HepG2 (cell line): ENCODE data around the gene RAE1. TPM values are rescaled to one million over a fixed set of nuclear protein-coding genes. Genes with fewer than 3 reads are reported as not detected.

Source experiments
- ATAC-seq: fragments of 200-7000 bp; cut with Tn5 transposase; 3 replicates; pipeline ENCODE4 v1.9.1; 2020; ENCODE audit warnings: mild to moderate bottlenecking, moderate library complexity
- BruUV-seq: library from RNA; stranded (reverse); fragments of 400-500 nt; replicated peaks from 2 replicates; lab custom pipeline; 2021; lab: Mats Ljungman, UMichigan
- CTCF ChIA-PET: fragments of 300-600 bp; formaldehyde crosslinking; extraction: SDS; loops from one replicate; lab custom pipeline; 2021; ENCODE audit warnings: low total read pairs, inconsistent platforms, low intra/inter-chr PET ratio; lab: Yijun Ruan, JAX
- POLR2A ChIA-PET: fragments of 350-600 bp; sonication (Branson Sonifier 250); formaldehyde crosslinking; loops from one replicate; lab custom pipeline; 2020; ENCODE audit warnings: antibody characterized with exemption, inconsistent platforms; lab: Yijun Ruan, JAX
- DNase-seq: peaks from one replicate; pipeline ENCODE4 v3.0.0-alpha.2; 2015; ENCODE audit warnings: low spot score
- FAIRE-seq: peaks from 3 replicates; lab custom pipeline; 2011; peaks lifted over from hg19 to GRCh38; lab: Jason Lieb, UNC
- H2AFZ ChIP-seq: one replicate; pipeline ENCODE4 v1.6.1; 2011; ENCODE audit warnings: low read length, inconsistent platforms
- H3K27ac ChIP-seq: fragments of 300-600 bp; 3 replicates; pipeline ENCODE4 v1.8.0; 2011; ENCODE audit warnings: mixed run types, mild to moderate bottlenecking, mixed read lengths, low read length, inconsistent platforms; ENCODE audit not compliant: insufficient read depth; ENCODE audit errors: extremely low read length
- H3K27me3 ChIP-seq, 2 experiments: fragments of 200-600 bp in 1 of 2; 2 replicates in 1 of 2; 3 replicates in 1 of 2; pipeline versions ENCODE4 v1.6.0 to v1.8.0; 2011; ENCODE audit warnings: low read length in 2 of 2, mild to moderate bottlenecking in 2 of 2, moderate library complexity in 2 of 2, inconsistent platforms in 1 of 2; ENCODE audit not compliant: insufficient read depth in 2 of 2, control insufficient read depth in 1 of 2
- H3K36me3 ChIP-seq, 2 experiments: fragments of 200-600 bp in 1 of 2; replicated peaks in 1 of 2; 2 replicates in 1 of 2; 3 replicates in 1 of 2; pipeline versions ENCODE4 v1.5.1 to v1.8.0; 2011; ENCODE audit warnings: low read length in 2 of 2, inconsistent platforms in 1 of 2; ENCODE audit not compliant: insufficient read depth in 2 of 2, control insufficient read depth in 1 of 2
- H3K4me1 ChIP-seq: 2 replicates; pipeline ENCODE4 v1.5.1; 2012; ENCODE audit warnings: low read length, inconsistent platforms; ENCODE audit not compliant: insufficient read depth
- H3K4me2 ChIP-seq: 2 replicates; pipeline ENCODE4 v1.6.0; 2011; ENCODE audit warnings: low read depth, low read length, inconsistent platforms
- H3K4me3 ChIP-seq, 3 experiments: fragments of 200-600 bp in 1 of 3; sonication (generic), shearing (Covaris generic) in 1 of 3; replicated peaks in 1 of 3; 2 replicates each; pipeline ENCODE4 v1.5.1; 2011 to 2016; ENCODE audit warnings: low read length in 3 of 3, inconsistent platforms in 2 of 3, low read depth in 2 of 3, mild to moderate bottlenecking in 2 of 3, control low read depth in 1 of 3, mixed read lengths in 1 of 3; ENCODE audit not compliant: insufficient read depth in 1 of 3
- H3K79me2 ChIP-seq: one replicate; pipeline ENCODE4 v1.6.1; 2011; ENCODE audit warnings: low read length, inconsistent platforms; ENCODE audit not compliant: insufficient read depth
- H3K9ac ChIP-seq: 2 replicates; pipeline ENCODE4 v1.6.0; 2011; ENCODE audit warnings: mild to moderate bottlenecking, low read depth, low read length, inconsistent platforms; ENCODE audit not compliant: insufficient read depth
- H3K9me3 ChIP-seq: 2 replicates; pipeline ENCODE4 v1.5.1; 2012; ENCODE audit warnings: mild to moderate bottlenecking, low read length
- H4K20me1 ChIP-seq: 2 replicates; pipeline ENCODE4 v1.6.0; 2011; ENCODE audit warnings: inconsistent platforms, mild to moderate bottlenecking, low read length, moderate library complexity; ENCODE audit not compliant: insufficient read depth
- CHCHD3 ChIP-seq: sonication (generic); formaldehyde crosslinking; IDR thresholded peaks from 2 replicates; pipeline ENCODE4 v1.8.0; 2022; ENCODE audit warnings: mild to moderate bottlenecking, missing genetic modification reagents, moderate library complexity
- FOSL2 ChIP-seq: sonication (generic); formaldehyde crosslinking; IDR thresholded peaks from 2 replicates; pipeline ENCODE4 v1.4.0; 2020; ENCODE audit warnings: missing genetic modification reagents
- SMC3 ChIP-seq: IDR thresholded peaks from 2 replicates; pipeline ENCODE4 v1.6.1; 2011; ENCODE audit warnings: low read length, improper control_type of control experiment
- STAG1 ChIP-seq: sonication (generic); formaldehyde crosslinking; IDR thresholded peaks from 2 replicates; pipeline ENCODE4 v1.4.0; 2020; ENCODE audit warnings: missing genetic modification reagents
- U2AF2 ChIP-seq: fragments of 200-400 bp; formaldehyde crosslinking; IDR thresholded peaks from 2 replicates; pipeline ENCODE4 v1.6.1; 2017; ENCODE audit warnings: low read depth, mild to moderate bottlenecking, low read length
- ZBTB3 ChIP-seq: sonication (generic); formaldehyde crosslinking; IDR thresholded peaks from 2 replicates; pipeline ENCODE4 v1.4.0; 2020; ENCODE audit warnings: low read depth, mild to moderate bottlenecking, moderate library complexity, missing genetic modification reagents, borderline replicate concordance
- ZNF776 ChIP-seq: sonication (generic); formaldehyde crosslinking; IDR thresholded peaks from 2 replicates; pipeline ENCODE4 v1.4.0; 2020; ENCODE audit warnings: mild to moderate bottlenecking, missing genetic modification reagents
- WGBS: methylation state at CpG from one replicate; pipeline ENCODE4 v1.1.6; 2017; ENCODE audit warnings: low lambda C conversion rate; 5-methylcytosine and 5-hydroxymethylcytosine counted together
- in situ Hi-C: cut with HindIII; loops from 2 replicates; pipeline ENCODE4 v1.10.0; 2017; ENCODE audit warnings: low pct_unique_long_range_greater_than_20kb; ENCODE audit not compliant: extremely low pct_ligation_motif_present
- intact Hi-C: fragments of 100-400 bp; cut with micrococcal nuclease; formaldehyde crosslinking; loops from one replicate; pipeline ENCODE4 v1.10.0; 2022; ENCODE audit not compliant: unreplicated experiment
- polyA plus RNA-seq, 8 experiments: library from polyadenylated mRNA; depleted of rRNA in 3 of 8; stranded (reverse) in 7 of 8; unstranded in 1 of 8; fragments of >200 nt; fragmentation: Illumina TruSeq in 4 of 8; extraction: Trizol in 4 of 8; gene quantifications; 2 replicates each; pipeline versions ENCODE4 v1.2.1 to v1.2.3, GENCODE V29; 2011 to 2016; ENCODE audit warnings: low read depth in 4 of 8, missing spikeins in 1 of 8, mixed read lengths in 1 of 8; ENCODE audit not compliant: insufficient read depth in 1 of 8
- total RNA-seq, 5 experiments: library from RNA; depleted of rRNA; stranded (reverse); fragments of >200 nt; fragmentation: Illumina TruSeq; extraction: Trizol; gene quantifications; 2 replicates each; pipeline ENCODE4 v1.2.3, GENCODE V29; 2016; ENCODE audit warnings: low read depth in 1 of 5
- TF ChIP-seq, protein P1 (sequence below): IDR thresholded peaks from 2 replicates; pipeline ENCODE4 v1.6.1; 2016
- TF ChIP-seq, protein P2 (sequence below): sonication (generic); formaldehyde crosslinking; IDR thresholded peaks from 2 replicates; pipeline ENCODE4 v1.5.0; 2020; ENCODE audit warnings: mild to moderate bottlenecking, missing genetic modification reagents, moderate library complexity

Gene RAE1
- total and polyA plus RNA-seq, 2 of the 13 experiments (the other 11 are each of a cell fraction or from before 2014, with no cell fraction given), result 36.1 to 72.9 TPM

DNA sequence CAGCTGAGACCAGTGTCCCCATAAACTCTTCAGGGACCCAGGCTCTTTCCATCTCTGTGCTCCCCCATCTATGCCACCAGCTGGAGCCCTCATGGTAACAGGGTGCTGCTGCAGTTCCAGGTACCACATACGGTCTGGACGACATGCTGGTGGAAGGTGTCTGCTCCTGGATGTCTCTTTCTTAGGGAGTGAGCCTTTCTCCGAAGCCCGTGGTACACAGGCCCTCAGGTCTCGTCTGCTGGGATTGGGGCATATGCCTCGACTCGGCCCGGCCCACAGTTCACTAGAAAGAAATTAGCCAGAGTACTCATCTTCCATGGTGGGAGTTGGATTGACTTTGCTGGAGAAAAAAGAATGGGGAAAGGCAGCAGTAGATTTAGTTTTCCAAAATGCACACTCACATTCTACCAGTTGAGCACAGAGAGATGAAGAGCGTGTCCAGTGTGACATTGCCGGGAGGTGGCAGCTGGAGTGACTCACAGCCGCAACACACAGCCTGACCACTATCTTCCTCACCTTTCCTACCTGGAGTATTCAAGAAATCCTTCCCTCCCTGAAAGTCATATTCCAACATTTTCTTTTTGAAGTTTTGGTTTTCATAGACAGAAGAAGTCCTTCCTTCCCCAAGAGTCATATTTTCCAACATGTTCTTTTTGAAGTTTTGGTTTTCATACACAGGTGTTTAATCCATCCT, 40.1 kb upstream of the RAE1 start:
- Histone ChIP-seq H4K20me1 (no peaks in the 10 kb centered on the region), H3K9me3 (no peaks in the 10 kb centered on the region), H3K27me3 (peaks cover 6 to 49% of the 10 kb centered on the region in 2 experiments; a peak in 4 of 5 replicates), H2AFZ (no peak overlapping the region), H3K4me3 (no peak overlapping the region), H3K4me2 (no peak overlapping the region), H3K27ac (no peak overlapping the region), H3K79me2 (no peaks in the 10 kb centered on the region)
- peak; percentile 75 for FAIRE-seq
- no TSS peak for BruUV-seq
- in situ Hi-C loops, result no loop called here
- peak; percentile 85 for ATAC-seq
- CTCF ChIA-PET, result interaction anchor here (1.2 kb wide), 1 partner anchor 21 kb away, joined by 3 read pairs; no protein-coding TSS in a partner anchor
- intact Hi-C loops, result no loop called here
- 11% methylated on average over 11 of the region's 11 CpGs for WGBS
- TF ChIP-seq, protein P1, sequence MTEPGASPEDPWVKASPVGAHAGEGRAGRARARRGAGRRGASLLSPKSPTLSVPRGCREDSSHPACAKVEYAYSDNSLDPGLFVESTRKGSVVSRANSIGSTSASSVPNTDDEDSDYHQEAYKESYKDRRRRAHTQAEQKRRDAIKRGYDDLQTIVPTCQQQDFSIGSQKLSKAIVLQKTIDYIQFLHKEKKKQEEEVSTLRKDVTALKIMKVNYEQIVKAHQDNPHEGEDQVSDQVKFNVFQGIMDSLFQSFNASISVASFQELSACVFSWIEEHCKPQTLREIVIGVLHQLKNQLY (CRISPR knock-in tag), result no peak
- TF ChIP-seq STAG1, result peak; percentile 29
- TF ChIP-seq CHCHD3 (CRISPR knock-in tag), result no peak
- TF ChIP-seq U2AF2, result no peak
- TF ChIP-seq, protein P2, sequence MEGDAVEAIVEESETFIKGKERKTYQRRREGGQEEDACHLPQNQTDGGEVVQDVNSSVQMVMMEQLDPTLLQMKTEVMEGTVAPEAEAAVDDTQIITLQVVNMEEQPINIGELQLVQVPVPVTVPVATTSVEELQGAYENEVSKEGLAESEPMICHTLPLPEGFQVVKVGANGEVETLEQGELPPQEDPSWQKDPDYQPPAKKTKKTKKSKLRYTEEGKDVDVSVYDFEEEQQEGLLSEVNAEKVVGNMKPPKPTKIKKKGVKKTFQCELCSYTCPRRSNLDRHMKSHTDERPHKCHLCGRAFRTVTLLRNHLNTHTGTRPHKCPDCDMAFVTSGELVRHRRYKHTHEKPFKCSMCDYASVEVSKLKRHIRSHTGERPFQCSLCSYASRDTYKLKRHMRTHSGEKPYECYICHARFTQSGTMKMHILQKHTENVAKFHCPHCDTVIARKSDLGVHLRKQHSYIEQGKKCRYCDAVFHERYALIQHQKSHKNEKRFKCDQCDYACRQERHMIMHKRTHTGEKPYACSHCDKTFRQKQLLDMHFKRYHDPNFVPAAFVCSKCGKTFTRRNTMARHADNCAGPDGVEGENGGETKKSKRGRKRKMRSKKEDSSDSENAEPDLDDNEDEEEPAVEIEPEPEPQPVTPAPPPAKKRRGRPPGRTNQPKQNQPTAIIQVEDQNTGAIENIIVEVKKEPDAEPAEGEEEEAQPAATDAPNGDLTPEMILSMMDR (CRISPR knock-in tag), result peak; percentile 28
- TF ChIP-seq ZNF776 (CRISPR knock-in tag), result no peak
- no peak for TF ChIP-seq ZBTB3 (CRISPR knock-in tag)
- peak; percentile 21; the same call in 1 of the 2 replicates for TF ChIP-seq FOSL2 (CRISPR knock-in tag)
- peak; percentile 10; the same call in 1 of the 2 replicates for TF ChIP-seq SMC3
- TF ChIP-seq, all 625 proteins: peak for 4
- Histone ChIP-seq H3K4me1 (no peaks in the 10 kb centered on the region), H3K9ac (no peak overlapping the region), H3K36me3 (no peaks in the 10 kb centered on the region)
- POLR2A ChIA-PET, result no interaction called here
- no peak for DNase-seq
